ENCODE data around the gene MAGOH. TPM values are rescaled to one million over a fixed set of nuclear protein-coding genes. Genes with fewer than 3 reads are reported as not detected.

MAGOH gene
- polyA plus RNA-seq, 1 donor from 2014 or later = 53.3 TPM

DNA sequence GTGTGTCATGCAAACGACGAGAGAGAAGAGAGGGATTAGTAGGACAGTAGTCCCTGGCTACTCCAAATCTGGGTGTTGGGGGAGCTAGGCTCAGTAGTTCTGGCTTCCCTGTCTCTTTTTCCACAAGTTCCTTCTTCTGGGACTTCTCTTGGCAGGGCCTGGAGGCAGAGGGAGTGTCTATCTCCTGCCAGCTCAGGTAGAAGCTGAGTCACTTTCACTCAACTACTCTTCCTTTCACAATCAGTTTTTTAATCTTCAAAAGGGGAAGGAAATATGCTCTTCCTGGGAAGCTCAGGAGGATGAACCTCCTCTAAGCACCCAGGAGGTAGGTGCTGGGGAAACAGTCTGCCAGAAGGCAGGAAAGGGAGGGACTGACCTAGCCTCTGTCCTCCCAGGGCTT is 35.2 kb upstream of the MAGOH start:
- no peaks in the 10 kb centered on the region for H3K27me3 ChIP-seq (ENCODE audit: insufficient read depth, low read depth, low read length)
- no peak for TF ChIP-seq SMC3 (conservative IDR thresholded peaks at IDR 0.05; ENCODE audit: poor library complexity)
- TF ChIP-seq RAD21 (conservative IDR thresholded peaks at IDR 0.05) = no peak
- TF ChIP-seq, protein P1, sequence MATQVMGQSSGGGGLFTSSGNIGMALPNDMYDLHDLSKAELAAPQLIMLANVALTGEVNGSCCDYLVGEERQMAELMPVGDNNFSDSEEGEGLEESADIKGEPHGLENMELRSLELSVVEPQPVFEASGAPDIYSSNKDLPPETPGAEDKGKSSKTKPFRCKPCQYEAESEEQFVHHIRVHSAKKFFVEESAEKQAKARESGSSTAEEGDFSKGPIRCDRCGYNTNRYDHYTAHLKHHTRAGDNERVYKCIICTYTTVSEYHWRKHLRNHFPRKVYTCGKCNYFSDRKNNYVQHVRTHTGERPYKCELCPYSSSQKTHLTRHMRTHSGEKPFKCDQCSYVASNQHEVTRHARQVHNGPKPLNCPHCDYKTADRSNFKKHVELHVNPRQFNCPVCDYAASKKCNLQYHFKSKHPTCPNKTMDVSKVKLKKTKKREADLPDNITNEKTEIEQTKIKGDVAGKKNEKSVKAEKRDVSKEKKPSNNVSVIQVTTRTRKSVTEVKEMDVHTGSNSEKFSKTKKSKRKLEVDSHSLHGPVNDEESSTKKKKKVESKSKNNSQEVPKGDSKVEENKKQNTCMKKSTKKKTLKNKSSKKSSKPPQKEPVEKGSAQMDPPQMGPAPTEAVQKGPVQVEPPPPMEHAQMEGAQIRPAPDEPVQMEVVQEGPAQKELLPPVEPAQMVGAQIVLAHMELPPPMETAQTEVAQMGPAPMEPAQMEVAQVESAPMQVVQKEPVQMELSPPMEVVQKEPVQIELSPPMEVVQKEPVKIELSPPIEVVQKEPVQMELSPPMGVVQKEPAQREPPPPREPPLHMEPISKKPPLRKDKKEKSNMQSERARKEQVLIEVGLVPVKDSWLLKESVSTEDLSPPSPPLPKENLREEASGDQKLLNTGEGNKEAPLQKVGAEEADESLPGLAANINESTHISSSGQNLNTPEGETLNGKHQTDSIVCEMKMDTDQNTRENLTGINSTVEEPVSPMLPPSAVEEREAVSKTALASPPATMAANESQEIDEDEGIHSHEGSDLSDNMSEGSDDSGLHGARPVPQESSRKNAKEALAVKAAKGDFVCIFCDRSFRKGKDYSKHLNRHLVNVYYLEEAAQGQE (IDR thresholded peaks at IDR 0.05; ENCODE audit: borderline replicate concordance) = no peak
- TF ChIP-seq EP300 (conservative IDR thresholded peaks at IDR 0.05; ENCODE audit: poor library complexity, severe bottlenecking) = no peak
- no peak for TF ChIP-seq EZH2 (IDR thresholded peaks at IDR 0.05; ENCODE audit: borderline replicate concordance, insufficient read depth, low read length, poor library complexity, severe bottlenecking)
- TF ChIP-seq, protein P2, sequence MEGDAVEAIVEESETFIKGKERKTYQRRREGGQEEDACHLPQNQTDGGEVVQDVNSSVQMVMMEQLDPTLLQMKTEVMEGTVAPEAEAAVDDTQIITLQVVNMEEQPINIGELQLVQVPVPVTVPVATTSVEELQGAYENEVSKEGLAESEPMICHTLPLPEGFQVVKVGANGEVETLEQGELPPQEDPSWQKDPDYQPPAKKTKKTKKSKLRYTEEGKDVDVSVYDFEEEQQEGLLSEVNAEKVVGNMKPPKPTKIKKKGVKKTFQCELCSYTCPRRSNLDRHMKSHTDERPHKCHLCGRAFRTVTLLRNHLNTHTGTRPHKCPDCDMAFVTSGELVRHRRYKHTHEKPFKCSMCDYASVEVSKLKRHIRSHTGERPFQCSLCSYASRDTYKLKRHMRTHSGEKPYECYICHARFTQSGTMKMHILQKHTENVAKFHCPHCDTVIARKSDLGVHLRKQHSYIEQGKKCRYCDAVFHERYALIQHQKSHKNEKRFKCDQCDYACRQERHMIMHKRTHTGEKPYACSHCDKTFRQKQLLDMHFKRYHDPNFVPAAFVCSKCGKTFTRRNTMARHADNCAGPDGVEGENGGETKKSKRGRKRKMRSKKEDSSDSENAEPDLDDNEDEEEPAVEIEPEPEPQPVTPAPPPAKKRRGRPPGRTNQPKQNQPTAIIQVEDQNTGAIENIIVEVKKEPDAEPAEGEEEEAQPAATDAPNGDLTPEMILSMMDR (IDR thresholded peaks at IDR 0.05; ENCODE audit: poor library complexity, severe bottlenecking) = no peak
- TF ChIP-seq POLR2AphosphoS5 (IDR thresholded peaks at IDR 0.05) = no peak
- TF ChIP-seq MXI1 (conservative IDR thresholded peaks at IDR 0.05; ENCODE audit: poor library complexity, severe bottlenecking) = no peak
- TF ChIP-seq TAF1 (IDR thresholded peaks at IDR 0.05; ENCODE audit: low read depth) = no peak
- H2AFZ ChIP-seq (ENCODE audit: low read depth, low read length) = no peak overlapping the region
- H3K9me2 ChIP-seq (ENCODE audit: insufficient read depth, low read length) = no peaks in the 10 kb centered on the region
- no peaks in the 10 kb centered on the region for H3K9me3 ChIP-seq (ENCODE audit: low read length)
- no peaks in the 10 kb centered on the region for H3K36me3 ChIP-seq (ENCODE audit: insufficient read depth, low read length)
- H3K27ac ChIP-seq (ENCODE audit: low read length) = no peak overlapping the region
- H3K4me2 ChIP-seq (ENCODE audit: low read length) = no peak overlapping the region
- no peaks in the 10 kb centered on the region for H4K20me1 ChIP-seq (ENCODE audit: insufficient read depth)
- no peak overlapping the region for H3K4me3 ChIP-seq (ENCODE audit: low read length)
- no peaks in the 10 kb centered on the region for H3F3A ChIP-seq (ENCODE audit: insufficient read depth, low read length, poor library complexity, severe bottlenecking)
- H3K9ac ChIP-seq (ENCODE audit: low read length) = no peak overlapping the region
- no peaks in the 10 kb centered on the region for H3K79me2 ChIP-seq (replicated peaks; ENCODE audit: insufficient read depth, low read length)

DNA sequence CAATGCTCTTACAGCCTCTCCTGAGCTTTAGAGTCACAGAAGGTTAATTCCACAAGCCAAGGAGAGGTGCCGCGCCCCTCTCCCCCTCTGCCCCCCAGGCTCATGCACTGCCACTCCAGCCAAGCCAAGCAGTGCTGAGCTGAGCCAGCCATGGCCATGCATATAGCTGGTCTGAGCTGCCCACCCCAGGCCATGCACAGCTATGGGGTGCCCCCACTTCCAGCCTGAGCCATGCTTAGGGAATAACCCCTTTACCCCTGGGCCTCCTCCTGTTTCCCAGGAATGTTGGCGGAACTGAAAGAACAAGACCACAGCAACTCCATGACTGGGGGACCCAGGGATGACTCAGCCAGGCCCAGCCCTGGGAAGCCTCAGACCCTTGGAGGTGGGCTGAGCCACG is 34.0 kb upstream of the MAGOH start:
- Histone ChIP-seq H3K9me2 (ENCODE audit: insufficient read depth, low read length) (no peaks in the 10 kb centered on the region), H2AFZ (ENCODE audit: low read depth, low read length) (no peak overlapping the region), H3K27ac (ENCODE audit: low read length) (no peak overlapping the region), H3F3A (ENCODE audit: insufficient read depth, low read length, poor library complexity, severe bottlenecking) (no peaks in the 10 kb centered on the region), H3K36me3 (ENCODE audit: insufficient read depth, low read length) (no peaks in the 10 kb centered on the region), H3K79me2 (replicated peaks; ENCODE audit: insufficient read depth, low read length) (no peaks in the 10 kb centered on the region), H3K27me3 (ENCODE audit: insufficient read depth, low read depth, low read length) (no peaks in the 10 kb centered on the region), H3K9ac (ENCODE audit: low read length) (no peak overlapping the region), H3K9me3 (ENCODE audit: low read length) (no peaks in the 10 kb centered on the region), H3K4me2 (ENCODE audit: low read length) (no peak overlapping the region), H4K20me1 (ENCODE audit: insufficient read depth) (no peaks in the 10 kb centered on the region), H3K4me3 (ENCODE audit: low read length) (no peak overlapping the region)
- no peak for TF ChIP-seq SMC3 (conservative IDR thresholded peaks at IDR 0.05; ENCODE audit: poor library complexity)
- TF ChIP-seq POLR2AphosphoS5 (IDR thresholded peaks at IDR 0.05) = no peak
- TF ChIP-seq MXI1 (conservative IDR thresholded peaks at IDR 0.05; ENCODE audit: poor library complexity, severe bottlenecking) = no peak
- TF ChIP-seq, protein P1 (IDR thresholded peaks at IDR 0.05; ENCODE audit: borderline replicate concordance) = no peak
- TF ChIP-seq, protein P2 (IDR thresholded peaks at IDR 0.05; ENCODE audit: poor library complexity, severe bottlenecking) = no peak
- TF ChIP-seq EZH2 (IDR thresholded peaks at IDR 0.05; ENCODE audit: borderline replicate concordance, insufficient read depth, low read length, poor library complexity, severe bottlenecking) = no peak
- no peak for TF ChIP-seq TAF1 (IDR thresholded peaks at IDR 0.05; ENCODE audit: low read depth)
- no peak for TF ChIP-seq EP300 (conservative IDR thresholded peaks at IDR 0.05; ENCODE audit: poor library complexity, severe bottlenecking)
- TF ChIP-seq RAD21 (conservative IDR thresholded peaks at IDR 0.05) = no peak
